Measurements from ENCODE around the gene BMPR1B.

DNA sequence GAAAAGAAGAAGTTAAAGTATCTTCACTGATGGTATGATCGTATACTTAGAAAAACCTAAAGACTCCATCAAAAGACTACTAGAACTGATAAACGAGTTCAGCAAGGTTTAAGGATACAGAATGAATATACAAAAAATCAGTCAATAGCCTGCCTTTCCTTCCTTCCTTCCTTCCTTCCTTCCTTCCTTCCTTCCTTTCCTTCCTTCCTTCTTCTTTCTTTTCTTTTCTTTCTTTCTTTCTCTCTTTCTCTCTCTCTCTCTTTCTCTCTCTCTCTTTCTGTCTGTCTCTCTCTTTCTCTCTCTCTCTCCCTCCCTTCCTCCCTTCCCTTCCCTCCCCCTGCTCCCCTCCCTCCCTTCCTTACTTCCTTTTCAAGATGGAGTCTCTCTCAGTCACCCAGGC, 362.7 kb downstream of the BMPR1B start:
- TF ChIP-seq, protein P1, sequence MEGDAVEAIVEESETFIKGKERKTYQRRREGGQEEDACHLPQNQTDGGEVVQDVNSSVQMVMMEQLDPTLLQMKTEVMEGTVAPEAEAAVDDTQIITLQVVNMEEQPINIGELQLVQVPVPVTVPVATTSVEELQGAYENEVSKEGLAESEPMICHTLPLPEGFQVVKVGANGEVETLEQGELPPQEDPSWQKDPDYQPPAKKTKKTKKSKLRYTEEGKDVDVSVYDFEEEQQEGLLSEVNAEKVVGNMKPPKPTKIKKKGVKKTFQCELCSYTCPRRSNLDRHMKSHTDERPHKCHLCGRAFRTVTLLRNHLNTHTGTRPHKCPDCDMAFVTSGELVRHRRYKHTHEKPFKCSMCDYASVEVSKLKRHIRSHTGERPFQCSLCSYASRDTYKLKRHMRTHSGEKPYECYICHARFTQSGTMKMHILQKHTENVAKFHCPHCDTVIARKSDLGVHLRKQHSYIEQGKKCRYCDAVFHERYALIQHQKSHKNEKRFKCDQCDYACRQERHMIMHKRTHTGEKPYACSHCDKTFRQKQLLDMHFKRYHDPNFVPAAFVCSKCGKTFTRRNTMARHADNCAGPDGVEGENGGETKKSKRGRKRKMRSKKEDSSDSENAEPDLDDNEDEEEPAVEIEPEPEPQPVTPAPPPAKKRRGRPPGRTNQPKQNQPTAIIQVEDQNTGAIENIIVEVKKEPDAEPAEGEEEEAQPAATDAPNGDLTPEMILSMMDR (IDR thresholded peaks at IDR 0.05), result no peak
- TF ChIP-seq EZH2 (IDR thresholded peaks at IDR 0.05; ENCODE audit: borderline replicate concordance, insufficient read depth, low read depth, low read length, poor library complexity, severe bottlenecking), result no peak
